OCI-M2 (cell line): ENCODE data around the gene SENP6.

Experiments used
- DNase-seq: peaks from one replicate; lab custom pipeline; 2025; ENCODE audit not compliant: unreplicated experiment; lab: John Stamatoyannopoulos, UW

The SENP6 gene

GRCh38 chr6:75746221-75746620, 144.5 kb downstream of the SENP6 start:
- DNase-seq: no peak

GRCh38 chr6:75747152-75747992, 145.7 kb downstream of the SENP6 start:
- no peak for DNase-seq

GRCh38 chr6:75748003-75748742, 146.5 kb downstream of the SENP6 start:
- no peak for DNase-seq

DNA sequence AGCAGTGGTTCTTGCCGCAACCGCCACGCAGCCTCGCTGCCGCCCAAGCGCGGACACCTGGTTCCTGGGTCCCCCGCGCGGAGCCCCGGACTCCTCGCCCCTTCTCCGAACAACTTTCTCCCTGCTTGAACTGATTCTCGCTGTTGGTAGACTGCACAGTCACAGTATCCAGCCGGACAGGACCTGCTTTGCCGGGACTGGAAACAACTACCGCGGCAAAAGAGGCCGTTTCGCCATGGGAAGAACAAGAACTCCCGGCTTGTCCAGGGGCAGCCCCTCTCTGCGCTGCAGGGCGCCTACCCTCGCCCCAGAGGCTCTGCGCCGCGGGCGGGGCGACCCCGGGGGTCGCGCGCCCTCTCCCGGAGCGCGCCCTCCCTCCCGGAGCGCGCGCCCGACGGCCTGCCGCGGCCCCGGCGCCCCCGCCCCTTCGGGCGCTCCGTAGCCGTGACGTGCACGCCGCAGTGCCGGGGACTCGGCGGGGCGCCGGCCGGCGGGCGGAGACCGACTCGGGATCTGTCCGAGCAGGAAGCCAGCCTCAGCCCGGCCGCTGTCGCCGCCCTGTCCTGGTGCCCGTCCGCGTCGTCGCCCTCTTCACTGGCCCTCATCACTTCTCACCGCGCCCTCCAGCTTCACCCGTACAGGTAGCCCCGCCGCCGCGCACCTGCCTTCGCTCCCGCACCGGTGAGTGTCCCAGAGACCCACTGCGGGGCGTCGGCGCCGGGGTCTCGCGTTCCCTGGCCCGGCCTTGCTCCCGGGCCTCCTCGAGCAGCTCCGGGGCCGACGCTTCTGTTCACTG, 147.3 kb downstream of the SENP6 start, which contains the start of gene MYO6:
TSS of gene MYO6 (plus strand) at position 497 of the 796 bp plus-strand sequence. CDS start 68,309 bp downstream, outside the sequence.
- DNase-seq: no peak

- no peak for DNase-seq
Observed at GRCh38 chr6:75751443-75751842, 149.8 kb downstream of the SENP6 start.

DNA sequence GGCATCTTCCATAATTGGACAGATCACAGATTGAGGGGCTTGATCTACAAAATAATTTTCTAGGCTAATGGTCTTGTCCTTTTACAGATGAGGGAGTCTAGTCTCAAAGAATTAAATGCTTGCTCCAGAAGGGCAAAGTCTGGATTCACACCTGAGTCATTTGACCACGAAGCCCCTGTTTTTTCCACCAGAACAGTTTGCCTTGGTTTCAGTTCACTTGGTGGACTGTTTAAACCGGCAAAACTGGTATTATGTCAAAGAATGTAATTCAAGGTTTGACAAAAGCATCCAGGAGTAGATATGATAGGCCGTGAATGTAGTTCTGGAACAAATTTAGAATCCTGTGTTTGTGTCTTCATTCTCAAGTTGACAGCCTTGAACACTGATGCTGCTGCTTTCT, 150.7 kb downstream of the SENP6 start:
- no peak for DNase-seq

DNA sequence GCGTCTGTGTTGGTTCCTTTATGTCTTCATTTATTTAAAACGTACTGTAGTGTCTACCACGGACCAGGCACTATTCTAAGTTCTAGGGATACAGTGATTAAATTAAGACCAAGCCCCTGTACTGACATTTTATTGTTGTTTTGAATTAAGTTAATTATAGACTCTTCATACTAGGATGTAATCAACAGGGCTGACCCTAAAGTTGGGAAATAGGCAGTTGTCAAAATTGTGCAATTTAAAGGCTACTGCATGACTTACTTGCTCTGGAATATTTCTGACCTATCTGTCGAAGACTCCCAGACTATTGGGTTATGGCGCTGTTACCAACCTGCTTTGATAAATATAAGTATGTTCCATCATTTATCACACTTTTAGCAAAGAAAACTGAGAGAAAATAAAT, 154.0 kb downstream of the SENP6 start:
- no peak for DNase-seq

GRCh38 chr6:75757295-75757694, 155.6 kb downstream of the SENP6 start:
- DNase-seq: no peak

DNA sequence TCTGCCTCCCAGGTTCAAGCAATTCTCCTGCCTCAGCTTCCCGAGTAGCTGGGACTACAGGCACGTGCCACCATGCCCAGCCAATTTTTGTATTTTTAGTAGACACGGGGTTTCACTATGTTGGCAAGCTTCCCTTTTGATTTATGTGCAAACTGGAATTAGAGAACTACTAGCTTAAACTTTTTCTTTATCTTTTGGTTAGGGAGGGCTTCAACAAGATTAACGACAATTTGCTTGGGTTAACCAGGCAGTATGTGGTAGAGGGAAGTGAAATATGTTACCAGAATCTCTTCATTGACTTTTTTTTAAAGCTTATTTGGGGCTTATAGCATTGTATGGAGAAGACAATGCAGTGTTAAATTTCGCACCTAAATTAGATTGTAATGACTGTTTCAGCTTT, 156.4 kb downstream of the SENP6 start:
- no peak for DNase-seq

DNA sequence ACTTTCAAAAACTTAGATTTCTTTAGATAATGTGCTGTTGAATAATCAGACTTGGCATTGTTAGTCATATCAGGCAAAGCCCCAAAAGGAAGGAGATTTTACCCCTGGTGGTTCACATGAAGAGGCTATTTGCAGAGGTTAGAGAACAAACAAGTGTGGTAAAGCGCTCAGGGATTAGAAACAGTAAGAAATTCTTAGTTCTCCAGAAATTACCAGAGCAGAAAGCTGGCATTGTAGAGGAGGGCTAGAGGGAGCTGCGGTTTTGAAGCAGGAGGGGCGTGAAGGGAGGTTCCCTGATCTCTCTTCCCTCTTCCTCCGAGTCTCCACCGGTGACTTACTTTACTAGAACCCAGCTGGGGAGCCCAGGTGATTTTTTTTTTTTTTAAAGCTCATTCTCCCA, 157.5 kb downstream of the SENP6 start:
- no peak for DNase-seq

DNA sequence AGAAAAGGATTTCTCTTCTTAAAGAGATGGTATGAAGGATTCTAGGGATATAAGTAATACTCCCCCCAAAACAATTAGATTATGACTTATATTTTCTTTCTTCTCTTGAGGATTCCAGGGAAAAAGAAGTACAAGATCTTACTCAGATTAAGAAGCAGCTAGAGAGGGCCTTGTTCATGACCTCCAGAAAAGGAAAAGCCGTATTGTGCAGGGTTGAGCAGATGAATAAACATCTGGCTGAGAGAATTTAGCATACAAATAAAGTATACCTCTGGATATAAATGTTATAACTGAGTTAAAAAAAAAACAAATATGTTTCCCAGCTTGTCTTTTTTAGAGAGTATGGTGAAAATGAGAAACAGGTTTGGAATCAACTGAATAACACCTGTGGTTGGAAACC, 158.6 kb downstream of the SENP6 start:
- no peak for DNase-seq

GRCh38 chr6:75761489-75761888, 159.8 kb downstream of the SENP6 start:
- no peak for DNase-seq

DNA sequence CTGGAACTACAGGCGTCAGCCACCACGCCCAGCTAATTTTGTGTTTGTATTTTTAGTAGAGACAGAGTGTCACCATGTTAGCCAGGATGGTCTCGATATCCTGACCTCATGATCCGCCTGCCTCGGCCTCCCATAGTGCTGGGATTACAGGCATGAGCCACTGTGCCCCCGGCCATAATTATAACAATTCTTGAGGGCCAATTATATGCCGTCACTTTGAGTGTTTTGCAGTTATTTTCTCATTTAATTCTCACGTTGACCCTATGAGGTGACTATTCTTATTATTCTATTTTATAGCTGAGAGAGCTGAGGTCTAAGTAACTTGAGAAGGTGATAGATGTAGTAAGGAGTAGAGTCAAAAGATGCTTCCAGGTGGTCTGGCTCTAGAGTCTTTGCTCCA, 160.4 kb downstream of the SENP6 start:
- no peak for DNase-seq

DNA sequence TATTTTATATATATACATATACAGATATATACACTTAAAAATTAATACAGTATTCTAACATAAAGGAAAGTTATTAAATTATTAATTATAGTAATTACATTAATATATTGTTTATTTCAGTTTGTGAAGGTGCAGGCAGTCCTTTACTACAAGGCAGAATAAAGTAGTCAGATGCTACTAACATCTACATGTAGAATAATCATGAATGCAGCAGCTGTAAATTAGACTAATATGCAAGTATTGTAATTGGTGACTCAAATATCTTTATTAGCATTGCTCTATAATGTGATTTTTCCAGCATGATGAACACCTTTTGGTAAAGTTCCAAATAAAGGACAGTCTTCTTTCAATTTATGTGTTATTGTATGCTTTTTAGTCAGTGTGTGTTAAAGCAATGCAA, 164.7 kb downstream of the SENP6 start:
- DNase-seq: no peak
